Breast epithelium (tissue), 4 donors: ENCODE data around the gene TYMP. TPM values are rescaled to one million over a fixed set of nuclear protein-coding genes. Genes with fewer than 3 reads are reported as not detected.
A peak's percentile ranks its signal among the peaks of the same experiment; 100 is the strongest.

Experiments used
- DNase-seq, 2 donors: peaks; one replicate each; pipeline ENCODE4 v3.0.0-alpha.2; 2019; ENCODE audit warnings: low spot score in 2 of 2
- H3K27ac ChIP-seq, 2 donors: fragments of 200-600 bp; sonication (generic) in 1 of 2; one replicate each; pipeline ENCODE4 v1.5.1; 2016 to 2019; ENCODE audit warnings: mild to moderate bottlenecking in 1 of 2
- H3K27me3 ChIP-seq, 2 donors: fragments of 200-600 bp; sonication (generic) in 1 of 2; one replicate each; pipeline versions ENCODE4 v1.5.1 to v1.6.0; 2017 to 2019; ENCODE audit warnings: control low read depth in 1 of 2, mild to moderate bottlenecking in 1 of 2
- H3K36me3 ChIP-seq: fragments of 200-600 bp; one replicate; pipeline ENCODE4 v1.5.1; 2019
- H3K4me1 ChIP-seq, 2 donors: fragments of 200-600 bp; sonication (generic); one replicate each; pipeline ENCODE4 v1.5.1; 2016 to 2019; ENCODE audit warnings: control low read depth in 1 of 2
- H3K4me3 ChIP-seq, 3 donors: fragments of 200-600 bp; sonication (generic); 1 replicate in 2 of 3; 2 replicates in 1 of 3; pipeline ENCODE4 v1.5.1; 2016 to 2019; ENCODE audit warnings: mild to moderate bottlenecking in 3 of 3, moderate library complexity in 2 of 3
- H3K9me3 ChIP-seq, 2 donors: fragments of 200-600 bp; sonication (generic) in 1 of 2; one replicate each; pipeline ENCODE4 v1.5.1; 2016 to 2019; ENCODE audit warnings: control low read depth in 1 of 2
- CTCF ChIP-seq, 3 donors: fragments of 450-650 bp; IDR thresholded peaks; one replicate each; pipeline ENCODE4 v1.5.1; 2016 to 2017; ENCODE audit warnings: antibody characterized with exemption in 3 of 3, mild to moderate bottlenecking in 3 of 3, moderate library complexity in 3 of 3
- POLR2A ChIP-seq: fragments of 450-650 bp; IDR thresholded peaks from one replicate; pipeline ENCODE4 v1.6.1; 2016; ENCODE audit warnings: antibody characterized with exemption, mild to moderate bottlenecking, moderate library complexity
- POLR2AphosphoS5 ChIP-seq, 3 donors: sonication (generic); formaldehyde crosslinking; IDR thresholded peaks; one replicate each; pipeline ENCODE4 v1.6.1; 2017; ENCODE audit warnings: antibody characterized with exemption in 3 of 3
- intact Hi-C: fragments of 100-400 bp; cut with DNase I; formaldehyde crosslinking; loops from one replicate; pipeline ENCODE4 v1.15.1; 2023; ENCODE audit warnings: low total_unique reads
- total RNA-seq, 3 donors: library from RNA; depleted of rRNA; stranded (reverse); fragments of >200 nt; gene quantifications; one replicate each; pipeline ENCODE4 v1.1.0, GENCODE V29; 2016

Gene TYMP
- 100 to 1,000 TPM in 1 of 3 donors, 10 to 100 TPM in 2; 44.6 to 115 (median 82.9) TPM for total RNA-seq

- DNase-seq: peak; percentile 77 to 84
- intact Hi-C loops: loop anchor here (1.0 to 5.0 kb wide), 2 partner anchors 22 to 52 kb away; partner anchors contain the start of genes CHKB and NCAPH2
- TF ChIP-seq POLR2A (peak; percentile 60), CTCF (IDR thresholded peaks at IDR 0.05) (peak in 1 of 3 donors; percentile 12), POLR2AphosphoS5 (IDR thresholded peaks at IDR 0.05) (peak; percentile 52 to 94 (median 76))
- H3K9me3 ChIP-seq: no peaks in the 10 kb centered on the region
- H3K27me3 ChIP-seq: no peaks in the 10 kb centered on the region
- peak within 1 kb of the TSS; percentile 98 to 99 for H3K27ac ChIP-seq
- H3K36me3 ChIP-seq: no peaks in the 10 kb centered on the region
- peak within 1 kb of the TSS; percentile 68 to 84 (median 68) for H3K4me3 ChIP-seq
- peaks cover 0 to 4% of the 10 kb centered on the region in 2 donors for H3K4me1 ChIP-seq
These were observed at the start of gene TYMP for GRCh38 chr22:50529897-50530579. Gene TYMP, minus strand, starts transcription at chr22:50530012. Its CDS starts 303 bp downstream, at chr22:50529709.

- no peaks in the 10 kb centered on the region for H3K9me3 ChIP-seq
- H3K36me3 ChIP-seq: no peaks in the 10 kb centered on the region
- intact Hi-C loops: no loop called here
- H3K27me3 ChIP-seq: no peaks in the 10 kb centered on the region
- no peak overlapping the region for H3K4me3 ChIP-seq
- no peak for DNase-seq
- no peak for TF ChIP-seq POLR2A
- no peak for TF ChIP-seq POLR2AphosphoS5 (IDR thresholded peaks at IDR 0.05)
- no peak for TF ChIP-seq CTCF (IDR thresholded peaks at IDR 0.05)
- H3K4me1 ChIP-seq: peaks cover 0 to 8% of the 10 kb centered on the region in 2 donors
- no peak overlapping the region for H3K27ac ChIP-seq
These were observed 49.0 kb upstream of the TYMP start for GRCh38 chr22:50578776-50579310.

GRCh38 chr22:50577987-50578775 is 48.4 kb upstream of the TYMP start, which contains the start of gene CPT1B:
Gene CPT1B, minus strand, starts transcription at chr22:50578427. Its CDS starts 512 bp downstream, at chr22:50577915.
- no peak within 1 kb of the TSS for H3K27ac ChIP-seq
- H3K4me1 ChIP-seq: peaks cover 0 to 8% of the 10 kb centered on the region in 2 donors
- DNase-seq: no peak
- no peak within 1 kb of the TSS for H3K4me3 ChIP-seq
- no peaks in the 10 kb centered on the region for H3K9me3 ChIP-seq
- H3K36me3 ChIP-seq: no peaks in the 10 kb centered on the region
- intact Hi-C loops: no loop called here
- H3K27me3 ChIP-seq: no peaks in the 10 kb centered on the region
- TF ChIP-seq CTCF (IDR thresholded peaks at IDR 0.05): no peak
- no peak for TF ChIP-seq POLR2AphosphoS5 (IDR thresholded peaks at IDR 0.05)
- no peak for TF ChIP-seq POLR2A

- no peak for DNase-seq
- Histone ChIP-seq H3K9me3 (no peaks in the 10 kb centered on the region), H3K27ac (no peak overlapping the region), H3K27me3 (no peaks in the 10 kb centered on the region), H3K4me1 (peaks cover 0 to 8% of the 10 kb centered on the region in 2 donors), H3K4me3 (no peak overlapping the region), H3K36me3 (no peaks in the 10 kb centered on the region)
- TF ChIP-seq POLR2AphosphoS5 (IDR thresholded peaks at IDR 0.05) (no peak), CTCF (IDR thresholded peaks at IDR 0.05) (no peak)
- intact Hi-C loops: no loop called here
These were observed 47.8 kb upstream of the TYMP start for GRCh38 chr22:50577697-50577986.
